GM19099 (cell line): Measurements from ENCODE around the gene COMMD7.
A peak's percentile ranks its signal among the peaks of the same experiment; 100 is the strongest.

Experiments
- POLR2A ChIP-seq: IDR thresholded peaks from 3 replicates; pipeline ENCODE4 v1.6.1; 2011; ENCODE audit warnings: low read depth; ENCODE audit not compliant: insufficient read length; ENCODE audit errors: extremely low read depth

COMMD7 gene

DNA sequence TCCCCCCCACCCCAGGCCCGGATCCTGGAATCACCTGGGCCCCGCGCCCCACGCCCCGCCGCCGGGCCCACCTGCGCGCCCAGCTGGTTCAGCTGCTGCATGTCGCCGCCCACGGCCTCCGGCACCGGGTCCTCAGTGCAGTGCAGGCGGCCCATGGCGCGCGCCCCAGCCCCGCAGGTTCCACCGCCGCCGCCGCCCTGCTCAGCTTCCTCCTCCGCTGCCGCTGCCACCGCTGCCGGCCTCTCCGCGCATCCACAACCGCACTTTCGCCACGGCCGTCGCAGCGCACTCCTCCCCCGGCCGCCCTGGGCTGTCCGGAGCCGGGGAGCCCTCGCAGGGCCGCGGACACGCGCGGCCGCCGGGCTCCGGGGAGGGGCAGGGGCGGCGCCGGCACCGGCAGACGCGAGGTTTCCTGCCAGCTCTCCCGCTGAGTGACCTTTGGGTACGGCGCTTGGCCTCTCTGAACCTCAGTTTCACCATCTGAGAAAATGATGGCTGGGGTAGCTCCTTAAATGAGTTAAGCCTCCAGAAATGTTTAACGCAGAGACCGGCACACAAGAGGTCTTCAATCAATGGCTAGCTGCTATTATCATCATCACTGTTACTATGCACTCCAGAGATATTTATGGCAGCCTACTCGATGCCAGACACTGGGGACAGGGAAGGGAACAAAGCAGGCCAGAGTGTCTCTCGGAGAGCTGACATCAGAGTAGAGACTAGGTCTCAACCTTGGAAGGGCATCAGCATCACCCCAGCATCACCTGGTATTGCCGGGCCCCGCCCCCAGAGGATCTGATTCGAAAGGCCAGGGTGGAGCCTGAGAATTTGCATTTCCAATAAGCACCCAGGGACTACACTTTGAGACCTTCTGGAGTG is at the start of gene COMMD7:
Gene COMMD7 (minus strand): TSS at position 231 of the 876 bp plus-strand sequence. CDS start 76 bp downstream, at position 155.
- TF ChIP-seq POLR2A: peak; percentile 46

- no peak for TF ChIP-seq POLR2A
Observed at GRCh38 chr20:32792731-32793458, 49.6 kb upstream of the COMMD7 start.

GRCh38 chr20:32792316-32792715 is 49.0 kb upstream of the COMMD7 start:
- peak; percentile 32 for TF ChIP-seq POLR2A

DNA sequence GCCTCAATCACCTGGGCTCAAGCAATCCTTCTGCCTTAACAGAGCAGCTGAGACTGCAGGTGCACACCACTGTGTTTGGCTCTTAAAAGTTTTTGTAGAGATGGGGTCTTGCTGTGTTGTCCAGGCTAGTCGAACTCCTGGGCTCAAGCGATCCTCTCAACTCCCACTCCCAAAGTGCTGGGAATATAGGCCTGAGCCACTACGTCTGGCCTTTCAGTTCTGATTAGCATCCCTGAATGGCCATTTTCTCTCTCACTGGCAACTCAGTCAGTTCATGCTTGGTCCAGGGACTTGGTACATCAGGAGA is 47.4 kb upstream of the COMMD7 start:
- TF ChIP-seq POLR2A: no peak

GRCh38 chr20:32789896-32790750 is 46.9 kb upstream of the COMMD7 start:
- TF ChIP-seq POLR2A: no peak

- TF ChIP-seq POLR2A: no peak
Observed at GRCh38 chr20:32787168-32787567, 43.9 kb upstream of the COMMD7 start.

DNA sequence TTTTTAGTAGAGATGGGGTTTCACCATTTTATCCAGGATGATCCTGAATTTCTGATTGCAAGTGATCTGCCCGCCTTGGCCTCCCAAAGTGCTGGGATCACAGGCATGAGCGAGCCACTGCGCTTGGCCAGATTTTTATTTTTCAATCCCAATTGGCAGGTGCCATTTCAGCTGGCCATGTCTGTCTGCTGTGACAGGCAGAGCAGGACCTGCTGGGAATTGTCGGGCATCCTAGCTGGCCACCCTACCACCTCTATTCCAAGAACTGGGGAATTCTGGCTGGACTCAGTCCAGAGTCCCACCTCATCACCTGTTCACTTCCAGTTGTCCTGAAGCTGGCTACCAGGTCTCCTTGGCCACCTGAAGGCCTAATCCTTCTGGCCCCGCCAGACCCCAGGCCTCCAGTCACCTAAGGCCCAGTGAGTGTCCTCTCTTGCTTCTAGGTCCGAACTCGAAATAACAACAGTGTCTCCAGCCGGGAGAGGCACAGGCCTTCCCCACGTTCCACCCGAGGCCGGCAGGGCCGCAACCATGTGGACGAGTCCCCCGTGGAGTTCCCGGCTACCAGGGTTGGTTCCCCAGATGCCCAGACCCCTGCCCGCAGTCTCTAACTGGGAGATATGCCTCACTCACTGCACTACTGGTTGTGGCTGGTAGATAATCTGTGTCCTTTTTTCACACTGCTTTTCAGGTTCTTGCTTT is 42.9 kb upstream of the COMMD7 start:
- TF ChIP-seq POLR2A: no peak

DNA sequence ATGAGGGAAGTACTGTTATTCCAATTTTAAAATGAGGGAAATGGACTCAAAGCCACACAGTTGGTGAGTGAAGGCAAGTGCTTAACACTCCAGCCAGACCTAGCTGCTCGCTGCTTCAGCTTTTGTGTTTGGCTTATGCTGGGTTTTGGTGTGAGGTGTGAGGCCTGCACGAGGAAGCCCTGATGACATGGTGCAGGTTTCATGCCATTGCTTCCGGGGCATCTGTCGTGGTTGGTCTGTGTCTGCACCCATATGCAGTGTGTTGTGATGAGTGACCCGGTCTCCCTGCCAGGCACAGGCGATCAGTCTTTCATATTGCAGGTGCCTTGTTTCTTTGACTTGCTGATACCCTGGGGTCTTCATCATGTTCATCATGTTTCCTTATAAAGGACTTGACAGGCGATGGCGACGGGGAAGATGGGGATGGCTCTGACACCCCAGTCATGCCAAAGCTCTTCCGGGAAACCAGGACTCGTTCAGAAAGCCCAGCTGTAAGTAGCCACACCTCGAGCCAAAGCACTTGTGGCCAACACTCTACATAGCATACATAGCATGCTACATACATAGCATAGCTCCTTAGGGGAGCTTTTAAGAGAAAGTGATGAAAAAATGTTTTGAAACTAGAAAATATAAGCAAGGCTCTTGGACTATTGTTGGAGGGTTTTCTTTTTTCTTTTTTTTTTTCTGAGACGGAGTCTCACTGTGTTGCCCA is 41.3 kb upstream of the COMMD7 start:
- TF ChIP-seq POLR2A: no peak

GRCh38 chr20:32780749-32781655 is 37.7 kb upstream of the COMMD7 start:
- TF ChIP-seq POLR2A: no peak

GRCh38 chr20:32780278-32780677 is 37.0 kb upstream of the COMMD7 start:
- TF ChIP-seq POLR2A: no peak

DNA sequence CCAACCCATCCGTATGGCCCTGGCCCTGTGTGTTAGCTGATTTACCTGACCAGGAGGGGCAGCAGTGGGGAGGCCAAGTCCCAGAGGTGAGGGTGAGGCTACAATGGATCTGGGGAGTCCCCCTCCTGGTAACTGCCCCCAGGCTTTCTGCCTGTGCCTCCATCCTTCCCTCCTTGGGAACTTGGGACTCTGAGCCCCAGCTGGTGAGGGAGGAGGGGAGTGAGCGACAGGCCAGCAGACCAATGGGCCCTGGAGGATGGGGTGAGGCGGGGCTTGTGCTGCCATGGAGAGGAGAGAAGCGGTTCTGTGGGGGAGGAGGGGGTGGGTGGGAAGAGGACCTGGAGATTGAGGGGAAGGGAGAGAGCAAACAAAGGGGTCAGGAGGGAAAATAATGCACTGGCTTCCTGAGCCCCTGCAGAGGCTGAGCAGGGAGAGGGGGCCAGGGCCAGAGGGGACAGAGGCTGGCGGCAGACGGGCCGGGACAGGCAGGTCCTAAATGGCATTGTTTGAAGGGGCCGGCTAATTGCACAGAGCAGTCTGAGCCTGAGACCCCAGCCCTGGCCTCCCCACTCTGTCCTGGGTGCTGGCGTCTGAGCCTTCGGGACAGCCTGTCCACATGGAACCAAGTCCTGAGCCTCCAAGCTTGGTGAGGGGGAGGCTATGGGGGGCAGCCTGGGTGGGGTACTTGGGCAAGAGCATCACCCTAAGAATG is 36.4 kb upstream of the COMMD7 start:
- no peak for TF ChIP-seq POLR2A

GRCh38 chr20:32777177-32777956 is 34.1 kb upstream of the COMMD7 start:
- no peak for TF ChIP-seq POLR2A
